Measurements from ENCODE around the gene TMEM175.

The TMEM175 gene

GRCh38 chr4:900073-900472 lies 32.2 kb upstream of the TMEM175 start:
- no peaks in the 10 kb centered on the region for H3K27me3 ChIP-seq (ENCODE audit: control insufficient read depth in 1 of 2, insufficient read depth in 2 of 2, low read length in 2 of 2)
- H3K4me3 ChIP-seq (ENCODE audit: low read depth in 1 of 2, low read length in 2 of 2), result no peak overlapping the region
- no peaks in the 10 kb centered on the region for H3K4me1 ChIP-seq (ENCODE audit: insufficient read depth, low read length)
- H3K27ac ChIP-seq (ENCODE audit: low read depth, low read length), result no peak overlapping the region
- H3K36me3 ChIP-seq (ENCODE audit: insufficient read depth, low read length), result peaks cover 14% of the 10 kb centered on the region
- no peak overlapping the region for H3K9ac ChIP-seq (ENCODE audit: low read length)
- no peaks in the 10 kb centered on the region for H3K9me3 ChIP-seq (ENCODE audit: low read length)

- H3K27me3 ChIP-seq (ENCODE audit: control insufficient read depth in 1 of 2, insufficient read depth in 2 of 2, low read length in 2 of 2), result no peaks in the 10 kb centered on the region
- H3K27ac ChIP-seq (ENCODE audit: low read depth, low read length), result no peak overlapping the region
- peaks cover 14% of the 10 kb centered on the region for H3K36me3 ChIP-seq (ENCODE audit: insufficient read depth, low read length)
- H3K4me1 ChIP-seq (ENCODE audit: insufficient read depth, low read length), result no peaks in the 10 kb centered on the region
- H3K9me3 ChIP-seq (ENCODE audit: low read length), result no peaks in the 10 kb centered on the region
- H3K9ac ChIP-seq (ENCODE audit: low read length), result no peak overlapping the region
- H3K4me3 ChIP-seq (ENCODE audit: low read depth in 1 of 2, low read length in 2 of 2), result no peak overlapping the region
Observed at GRCh38 chr4:900721-901120, 31.5 kb upstream of the TMEM175 start.

GRCh38 chr4:901192-901910 lies 30.9 kb upstream of the TMEM175 start:
- H3K9ac ChIP-seq (ENCODE audit: low read length), result no peak overlapping the region
- H3K4me3 ChIP-seq (ENCODE audit: low read depth in 1 of 2, low read length in 2 of 2), result no peak overlapping the region
- no peaks in the 10 kb centered on the region for H3K9me3 ChIP-seq (ENCODE audit: low read length)
- H3K27me3 ChIP-seq (ENCODE audit: control insufficient read depth in 1 of 2, insufficient read depth in 2 of 2, low read length in 2 of 2), result no peaks in the 10 kb centered on the region
- no peaks in the 10 kb centered on the region for H3K4me1 ChIP-seq (ENCODE audit: insufficient read depth, low read length)
- peaks cover 11% of the 10 kb centered on the region for H3K36me3 ChIP-seq (ENCODE audit: insufficient read depth, low read length)
- H3K27ac ChIP-seq (ENCODE audit: low read depth, low read length), result no peak overlapping the region

- Histone ChIP-seq H3K4me1 (ENCODE audit: insufficient read depth, low read length) (no peaks in the 10 kb centered on the region), H3K9me3 (ENCODE audit: low read length) (no peaks in the 10 kb centered on the region), H3K27me3 (ENCODE audit: control insufficient read depth in 1 of 2, insufficient read depth in 2 of 2, low read length in 2 of 2) (no peaks in the 10 kb centered on the region), H3K36me3 (ENCODE audit: insufficient read depth, low read length) (peaks cover 5% of the 10 kb centered on the region), H3K9ac (ENCODE audit: low read length) (no peak overlapping the region), H3K4me3 (ENCODE audit: low read depth in 1 of 2, low read length in 2 of 2) (no peak overlapping the region), H3K27ac (ENCODE audit: low read depth, low read length) (no peak overlapping the region)
Observed at GRCh38 chr4:903066-904046, 28.9 kb upstream of the TMEM175 start.

- H3K27me3 ChIP-seq (ENCODE audit: control insufficient read depth in 1 of 2, insufficient read depth in 2 of 2, low read length in 2 of 2), result no peaks in the 10 kb centered on the region
- H3K9ac ChIP-seq (ENCODE audit: low read length), result no peak overlapping the region
- no peaks in the 10 kb centered on the region for H3K4me1 ChIP-seq (ENCODE audit: insufficient read depth, low read length)
- H3K4me3 ChIP-seq (ENCODE audit: low read depth in 1 of 2, low read length in 2 of 2), result no peak overlapping the region
- peaks cover 9% of the 10 kb centered on the region for H3K36me3 ChIP-seq (ENCODE audit: insufficient read depth, low read length)
- H3K27ac ChIP-seq (ENCODE audit: low read depth, low read length), result no peak overlapping the region
- H3K9me3 ChIP-seq (ENCODE audit: low read length), result no peaks in the 10 kb centered on the region
Observed at GRCh38 chr4:905485-906338, 26.5 kb upstream of the TMEM175 start.

GRCh38 chr4:906339-907102 lies 25.7 kb upstream of the TMEM175 start:
- no peak overlapping the region for H3K9ac ChIP-seq (ENCODE audit: low read length)
- H3K27ac ChIP-seq (ENCODE audit: low read depth, low read length), result no peak overlapping the region
- H3K4me1 ChIP-seq (ENCODE audit: insufficient read depth, low read length), result no peaks in the 10 kb centered on the region
- H3K4me3 ChIP-seq (ENCODE audit: low read depth in 1 of 2, low read length in 2 of 2), result no peak overlapping the region
- H3K9me3 ChIP-seq (ENCODE audit: low read length), result no peaks in the 10 kb centered on the region
- no peaks in the 10 kb centered on the region for H3K27me3 ChIP-seq (ENCODE audit: control insufficient read depth in 1 of 2, insufficient read depth in 2 of 2, low read length in 2 of 2)
- H3K36me3 ChIP-seq (ENCODE audit: insufficient read depth, low read length), result peaks cover 17% of the 10 kb centered on the region

- H3K9me3 ChIP-seq (ENCODE audit: low read length), result no peaks in the 10 kb centered on the region
- no peaks in the 10 kb centered on the region for H3K27me3 ChIP-seq (ENCODE audit: control insufficient read depth in 1 of 2, insufficient read depth in 2 of 2, low read length in 2 of 2)
- H3K4me1 ChIP-seq (ENCODE audit: insufficient read depth, low read length), result no peaks in the 10 kb centered on the region
- no peak overlapping the region for H3K4me3 ChIP-seq (ENCODE audit: low read depth in 1 of 2, low read length in 2 of 2)
- H3K9ac ChIP-seq (ENCODE audit: low read length), result no peak overlapping the region
- H3K27ac ChIP-seq (ENCODE audit: low read depth, low read length), result no peak overlapping the region
- peaks cover 23% of the 10 kb centered on the region for H3K36me3 ChIP-seq (ENCODE audit: insufficient read depth, low read length)
Observed at GRCh38 chr4:907103-907400, 25.2 kb upstream of the TMEM175 start.

- H3K27ac ChIP-seq (ENCODE audit: low read depth, low read length), result no peak overlapping the region
- H3K36me3 ChIP-seq (ENCODE audit: insufficient read depth, low read length), result peaks cover 31% of the 10 kb centered on the region
- no peak overlapping the region for H3K9ac ChIP-seq (ENCODE audit: low read length)
Observed at GRCh38 chr4:907691-908425, 24.4 kb upstream of the TMEM175 start.

GRCh38 chr4:909131-909571 lies 23.1 kb upstream of the TMEM175 start:
- no peak overlapping the region for H3K4me3 ChIP-seq (ENCODE audit: low read depth in 1 of 2, low read length in 2 of 2)
- no peaks in the 10 kb centered on the region for H3K9me3 ChIP-seq (ENCODE audit: low read length)
- H3K4me1 ChIP-seq (ENCODE audit: insufficient read depth, low read length), result no peaks in the 10 kb centered on the region
- no peak overlapping the region for H3K27ac ChIP-seq (ENCODE audit: low read depth, low read length)
- no peaks in the 10 kb centered on the region for H3K27me3 ChIP-seq (ENCODE audit: control insufficient read depth in 1 of 2, insufficient read depth in 2 of 2, low read length in 2 of 2)
- H3K36me3 ChIP-seq (ENCODE audit: insufficient read depth, low read length), result peaks cover 31% of the 10 kb centered on the region
- no peak overlapping the region for H3K9ac ChIP-seq (ENCODE audit: low read length)

More at GRCh38 chr4:907691-908425, 24.4 kb upstream of the TMEM175 start:
- no peaks in the 10 kb centered on the region for H3K4me1 ChIP-seq (ENCODE audit: insufficient read depth, low read length)
- no peaks in the 10 kb centered on the region for H3K9me3 ChIP-seq (ENCODE audit: low read length)
- no peak overlapping the region for H3K4me3 ChIP-seq (ENCODE audit: low read depth in 1 of 2, low read length in 2 of 2)
- H3K27me3 ChIP-seq (ENCODE audit: control insufficient read depth in 1 of 2, insufficient read depth in 2 of 2, low read length in 2 of 2), result no peaks in the 10 kb centered on the region

- Histone ChIP-seq H3K27ac (ENCODE audit: low read depth, low read length) (no peak overlapping the region), H3K36me3 (ENCODE audit: insufficient read depth, low read length) (peaks cover 31% of the 10 kb centered on the region), H3K27me3 (ENCODE audit: control insufficient read depth in 1 of 2, insufficient read depth in 2 of 2, low read length in 2 of 2) (no peaks in the 10 kb centered on the region)
Observed at GRCh38 chr4:909821-910220, 22.4 kb upstream of the TMEM175 start.

More at GRCh38 chr4:909821-910220, 22.4 kb upstream of the TMEM175 start:
- H3K9ac ChIP-seq (ENCODE audit: low read length), result no peak overlapping the region
- no peaks in the 10 kb centered on the region for H3K9me3 ChIP-seq (ENCODE audit: low read length)
- H3K4me1 ChIP-seq (ENCODE audit: insufficient read depth, low read length), result no peaks in the 10 kb centered on the region
- no peak overlapping the region for H3K4me3 ChIP-seq (ENCODE audit: low read depth in 1 of 2, low read length in 2 of 2)

All from muscle layer of colon (tissue), 2 donors.